Esophagus (tissue), 2 donors: Measurements from ENCODE around the gene HIVEP1. TPM values are rescaled to one million over a fixed set of nuclear protein-coding genes. Genes with fewer than 3 reads are reported as not detected.

ENCODE experiments used
- H3K27ac ChIP-seq, 2 donors: one replicate each; pipeline ENCODE4 v1.5.1; 2013; ENCODE audit warnings: low read depth in 2 of 2, mild to moderate bottlenecking in 2 of 2, inconsistent platforms in 1 of 2, low read length in 1 of 2, moderate library complexity in 1 of 2
- H3K27me3 ChIP-seq, 2 donors: one replicate each; pipeline ENCODE4 v1.6.1; 2013; ENCODE audit warnings: low read length in 2 of 2, control low read depth in 1 of 2, mild to moderate bottlenecking in 1 of 2; ENCODE audit not compliant: insufficient read depth in 2 of 2, control insufficient read depth in 1 of 2
- H3K36me3 ChIP-seq, 2 donors: one replicate each; pipeline ENCODE4 v1.6.1; 2013; ENCODE audit warnings: low read length in 1 of 2; ENCODE audit not compliant: control insufficient read depth in 2 of 2, insufficient read depth in 2 of 2
- H3K4me1 ChIP-seq, 2 donors: one replicate each; pipeline ENCODE4 v1.6.1; 2013; ENCODE audit warnings: low read length in 1 of 2; ENCODE audit not compliant: control insufficient read depth in 2 of 2, insufficient read depth in 2 of 2
- H3K4me3 ChIP-seq, 2 donors: one replicate each; pipeline ENCODE4 v1.5.1; 2013; ENCODE audit warnings: low read length in 2 of 2, mild to moderate bottlenecking in 2 of 2, low read depth in 1 of 2, moderate library complexity in 1 of 2
- H3K9me3 ChIP-seq, 2 donors: one replicate each; pipeline ENCODE4 v1.6.1; 2013; ENCODE audit warnings: mild to moderate bottlenecking in 2 of 2, low read depth in 1 of 2, low read length in 1 of 2, moderate library complexity in 1 of 2; ENCODE audit not compliant: control insufficient read depth in 2 of 2, insufficient read depth in 1 of 2
- WGBS, 2 donors: extraction: QIAGEN DNeasy Blood & Tissue Kit; methylation state at CpG; one replicate each; pipeline ENCODE4 v1.1.7; 2013; 5-methylcytosine and 5-hydroxymethylcytosine counted together
- polyA plus RNA-seq, 2 donors: library from polyadenylated mRNA; stranded (reverse); fragments of 200-250 nt; gene quantifications; one replicate each; pipeline ENCODE4 v1.2.3, GENCODE V29; 2013
- donor health status: healthy with polysubstance abuse.
- donor health status: Bipolar disorder and iron deficiency.

The HIVEP1 gene
- polyA plus RNA-seq, 2 donors: 4.0 to 7.8 TPM

DNA sequence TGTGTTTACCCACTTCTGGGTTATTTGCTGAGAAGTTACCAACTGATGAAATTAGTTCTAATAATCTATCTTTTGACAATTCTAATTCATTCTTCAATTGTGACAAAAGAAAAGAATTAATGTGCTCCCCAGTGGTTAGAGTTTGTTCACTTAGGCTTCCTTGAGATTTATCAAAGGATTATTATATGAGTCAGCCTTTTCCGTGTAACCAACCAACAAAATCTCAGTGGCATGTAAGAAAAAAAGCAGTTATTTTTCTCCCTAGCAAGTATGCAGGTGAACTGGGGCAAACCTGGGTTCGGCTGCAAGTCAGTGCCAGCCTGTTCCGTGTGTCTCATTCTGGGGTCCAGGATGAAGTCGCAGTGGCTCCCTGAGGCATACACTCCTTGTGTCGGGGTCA lies 28.8 kb upstream of the HIVEP1 start:
- Histone ChIP-seq H3K4me3 (no peak overlapping the region), H3K27me3 (no peaks in the 10 kb centered on the region), H3K9me3 (no peaks in the 10 kb centered on the region), H3K4me1 (peaks cover 2 to 3% of the 10 kb centered on the region in 2 donors), H3K27ac (no peak overlapping the region), H3K36me3 (no peaks in the 10 kb centered on the region)
- 56 to 66% methylated on average over 5 of the region's 5 CpGs for WGBS, 2 donors

DNA sequence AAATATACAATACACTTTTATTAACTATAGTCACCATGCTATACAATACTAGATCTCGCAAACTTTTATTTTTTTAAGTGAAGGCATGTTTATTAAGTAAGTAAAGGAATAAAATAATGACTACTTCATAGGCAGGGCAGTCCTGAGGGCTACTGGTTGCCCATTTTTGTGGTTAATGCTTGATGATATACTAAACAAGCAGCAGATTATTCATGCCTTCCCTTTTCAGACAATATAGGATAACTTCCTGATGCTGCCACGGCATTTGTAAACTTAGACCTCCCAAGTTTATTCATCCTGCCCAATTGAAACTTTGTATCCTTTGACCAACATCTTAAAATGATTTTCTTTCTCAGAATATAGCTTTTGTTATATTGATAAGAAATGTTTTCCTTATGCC lies 24.7 kb upstream of the HIVEP1 start:
- no peak overlapping the region for H3K4me3 ChIP-seq
- no peaks in the 10 kb centered on the region for H3K9me3 ChIP-seq
- WGBS, 2 donors: 64 to 87% methylated on average over 2 of the region's 2 CpGs
- H3K27ac ChIP-seq: no peak overlapping the region
- peaks cover 2 to 3% of the 10 kb centered on the region in 2 donors for H3K4me1 ChIP-seq
- H3K27me3 ChIP-seq: no peaks in the 10 kb centered on the region
- H3K36me3 ChIP-seq: no peaks in the 10 kb centered on the region

DNA sequence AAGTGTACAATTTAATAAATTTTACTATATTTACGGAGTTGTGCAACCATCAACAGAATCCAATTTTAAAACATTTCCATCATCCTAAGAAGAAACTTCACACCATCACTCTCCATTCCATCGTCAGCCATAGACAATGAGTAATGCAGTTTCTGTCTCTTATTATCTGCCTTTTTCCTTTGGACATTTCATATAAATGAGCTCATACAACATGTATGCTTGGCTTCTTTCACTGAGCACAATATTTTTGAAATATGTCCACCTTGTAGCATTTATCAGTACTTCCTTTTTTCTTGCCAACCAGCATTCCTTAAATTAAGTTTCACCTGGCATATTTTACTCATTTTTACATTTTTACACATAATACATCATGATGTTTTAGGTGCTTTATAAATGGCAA lies 22.7 kb upstream of the HIVEP1 start:
- no peaks in the 10 kb centered on the region for H3K27me3 ChIP-seq
- no peaks in the 10 kb centered on the region for H3K36me3 ChIP-seq
- no peak overlapping the region for H3K27ac ChIP-seq
- no peak overlapping the region for H3K4me3 ChIP-seq
- no peaks in the 10 kb centered on the region for H3K4me1 ChIP-seq
- H3K9me3 ChIP-seq: no peaks in the 10 kb centered on the region
- 84 to 88% methylated on average over 2 of the region's 2 CpGs for WGBS, 2 donors

DNA sequence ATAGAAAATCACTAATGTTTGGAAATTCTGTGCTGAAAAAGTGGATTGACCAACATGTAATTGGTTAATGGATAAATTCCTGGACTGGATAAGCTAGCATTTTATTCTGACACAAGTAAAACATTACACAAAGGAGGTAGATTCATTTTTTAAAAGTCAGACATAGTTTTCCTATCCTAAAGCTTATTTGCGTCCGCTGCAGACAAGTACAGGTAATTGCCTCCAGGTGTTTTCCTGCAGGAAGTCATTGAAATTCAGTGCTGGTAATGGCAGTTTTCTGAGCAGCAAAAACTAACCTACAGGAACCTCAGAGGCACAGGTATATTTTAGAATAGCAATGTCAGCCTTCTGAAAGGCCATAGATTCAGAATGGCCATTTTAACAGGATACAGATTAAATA lies 20.0 kb upstream of the HIVEP1 start:
- H3K27me3 ChIP-seq: no peaks in the 10 kb centered on the region
- no peak overlapping the region for H3K4me3 ChIP-seq
- no peaks in the 10 kb centered on the region for H3K4me1 ChIP-seq
- no peak overlapping the region for H3K27ac ChIP-seq
- WGBS, 2 donors: 92 to 94% methylated on average over 2 of the region's 2 CpGs
- H3K36me3 ChIP-seq: no peaks in the 10 kb centered on the region
- no peaks in the 10 kb centered on the region for H3K9me3 ChIP-seq

DNA sequence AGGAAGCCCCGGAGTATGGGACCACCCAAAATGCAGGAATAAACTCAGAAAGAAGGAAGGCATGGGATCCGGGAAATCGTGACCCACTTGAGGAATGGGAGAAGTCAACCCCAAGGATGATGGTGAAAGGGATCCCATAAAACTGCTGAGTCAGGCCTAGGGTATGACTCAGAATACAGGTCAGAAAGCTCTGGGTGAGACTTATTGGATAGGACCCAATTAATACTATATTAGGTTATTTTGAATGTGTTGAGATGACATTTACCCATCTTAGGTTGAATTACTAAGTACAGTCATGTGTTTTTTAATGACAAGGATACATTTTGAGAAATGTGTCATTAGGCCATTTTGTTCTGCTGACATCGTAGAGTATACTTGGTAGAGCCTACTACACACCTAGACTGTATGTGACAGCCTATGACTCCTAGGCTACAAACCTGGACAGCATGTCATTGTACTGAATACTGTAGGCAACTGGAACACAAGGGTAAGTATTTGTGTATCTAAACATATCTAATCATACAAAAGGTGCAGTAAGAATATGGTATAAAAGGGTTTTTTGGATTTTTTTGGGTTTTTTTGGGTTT lies 17.1 kb upstream of the HIVEP1 start:
- no peak overlapping the region for H3K4me3 ChIP-seq
- 97% methylated on average over 4 of the region's 4 CpGs for WGBS, 2 donors
- no peaks in the 10 kb centered on the region for H3K4me1 ChIP-seq
- no peak overlapping the region for H3K27ac ChIP-seq
- H3K36me3 ChIP-seq: no peaks in the 10 kb centered on the region
- no peaks in the 10 kb centered on the region for H3K27me3 ChIP-seq
- no peaks in the 10 kb centered on the region for H3K9me3 ChIP-seq

DNA sequence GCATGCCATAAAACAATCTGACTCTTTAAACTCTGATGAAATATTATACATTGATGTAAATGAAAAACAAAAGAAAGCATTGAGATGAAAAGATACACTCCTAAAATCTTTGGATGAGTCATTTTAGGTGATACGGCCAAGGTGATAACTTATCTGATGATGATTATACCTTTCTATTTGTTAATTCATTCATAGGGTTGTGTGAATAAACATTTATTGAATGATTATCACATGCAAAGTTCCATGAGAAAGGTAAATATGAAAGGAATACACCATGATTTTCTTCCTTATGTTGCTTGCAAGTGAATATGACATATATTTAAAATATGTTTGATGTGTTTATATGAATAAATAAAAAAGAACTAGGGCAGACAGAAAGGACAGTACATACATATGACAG lies 15.4 kb upstream of the HIVEP1 start:
- Histone ChIP-seq H3K4me1 (no peaks in the 10 kb centered on the region), H3K27ac (no peak overlapping the region), H3K36me3 (no peaks in the 10 kb centered on the region), H3K27me3 (no peaks in the 10 kb centered on the region), H3K9me3 (no peaks in the 10 kb centered on the region), H3K4me3 (no peak overlapping the region)
- WGBS, 2 donors: 63 to 71% methylated on average over 1 of the region's 1 CpG

DNA sequence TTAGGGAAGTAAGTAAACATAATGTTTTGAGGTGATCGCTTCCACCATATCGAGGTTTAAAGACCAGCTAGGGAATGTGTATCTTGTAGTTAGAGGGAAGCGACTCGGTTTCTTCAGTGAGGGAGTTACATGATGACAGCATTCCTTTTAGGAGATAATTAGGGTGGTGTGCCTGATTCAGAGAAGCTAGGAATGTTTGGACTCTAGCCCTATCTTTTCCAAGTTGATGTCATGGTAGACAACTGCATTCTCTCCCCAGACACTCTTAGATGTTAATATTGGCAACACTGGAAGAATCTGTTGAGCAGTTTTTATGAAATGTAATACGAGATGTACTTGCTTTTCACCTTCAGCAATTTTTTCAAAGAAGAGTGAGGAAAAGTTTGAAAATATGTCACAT lies 12.9 kb upstream of the HIVEP1 start:
- H3K27me3 ChIP-seq: no peaks in the 10 kb centered on the region
- no peak overlapping the region for H3K27ac ChIP-seq
- no peaks in the 10 kb centered on the region for H3K9me3 ChIP-seq
- no peak overlapping the region for H3K4me3 ChIP-seq
- 81 to 89% methylated on average over 5 of the region's 5 CpGs for WGBS, 2 donors
- H3K36me3 ChIP-seq: no peaks in the 10 kb centered on the region
- no peaks in the 10 kb centered on the region for H3K4me1 ChIP-seq

DNA sequence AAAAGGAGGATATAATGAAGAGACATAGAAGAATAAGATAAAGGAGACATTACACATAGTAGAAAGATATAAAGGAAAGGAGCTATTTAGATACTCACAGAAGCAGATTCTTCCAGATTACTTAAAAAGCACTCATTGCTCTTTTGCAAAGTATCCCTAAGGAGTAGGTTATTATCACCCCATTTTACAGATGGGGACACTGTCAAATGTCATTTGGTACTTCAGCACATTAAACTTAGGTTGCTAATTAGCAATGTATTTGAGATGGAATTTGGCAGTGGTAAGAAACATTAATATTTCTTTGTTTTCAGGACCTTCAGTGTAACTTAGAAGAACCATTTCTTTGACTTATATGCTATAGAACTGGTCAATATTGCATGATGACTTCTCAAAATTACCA lies 11.9 kb upstream of the HIVEP1 start:
- Histone ChIP-seq H3K4me1 (no peaks in the 10 kb centered on the region), H3K4me3 (no peak overlapping the region), H3K27me3 (no peaks in the 10 kb centered on the region), H3K27ac (no peak overlapping the region), H3K36me3 (no peaks in the 10 kb centered on the region), H3K9me3 (no peaks in the 10 kb centered on the region)

DNA sequence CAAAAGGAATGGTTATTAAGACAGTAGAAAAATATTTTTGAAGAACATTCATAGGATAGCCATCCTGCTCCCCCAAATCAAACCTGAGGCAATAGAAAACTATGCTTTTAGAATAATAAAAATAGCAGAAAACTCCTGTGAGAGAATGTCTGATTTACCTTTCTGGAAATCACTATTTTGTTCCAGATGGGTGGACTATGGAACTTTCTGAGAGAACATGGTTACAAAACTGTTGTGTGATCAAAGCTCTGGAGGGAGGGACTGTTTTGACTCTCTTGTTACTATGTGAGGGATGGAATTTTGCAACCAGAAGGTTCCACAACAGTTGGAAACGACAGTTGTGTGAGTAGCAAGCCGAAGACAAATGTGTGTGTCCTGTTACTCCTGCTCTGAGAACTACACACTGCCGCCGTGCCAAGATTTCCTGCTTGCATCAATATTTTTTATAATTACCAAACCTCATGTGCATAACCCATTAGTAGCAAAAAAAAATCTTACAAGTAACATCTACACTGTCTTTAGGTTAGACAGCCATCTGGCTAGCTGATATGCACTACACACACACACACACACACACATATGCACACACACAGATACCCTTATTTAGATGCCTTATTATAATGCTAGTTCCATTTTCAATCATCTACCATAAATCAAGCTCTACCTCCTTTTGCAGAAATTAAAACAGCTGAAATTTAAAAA lies 11.0 kb upstream of the HIVEP1 start:
- no peaks in the 10 kb centered on the region for H3K36me3 ChIP-seq
- H3K4me1 ChIP-seq: no peaks in the 10 kb centered on the region
- no peak overlapping the region for H3K27ac ChIP-seq
- H3K4me3 ChIP-seq: no peak overlapping the region
- 50 to 70% methylated on average over 4 of the region's 4 CpGs for WGBS, 2 donors
- H3K9me3 ChIP-seq: no peaks in the 10 kb centered on the region
- no peaks in the 10 kb centered on the region for H3K27me3 ChIP-seq
